OCI-LY7 (cell line): ENCODE measurements around the gene MAG. TPM values are rescaled to one million over a fixed set of nuclear protein-coding genes. Genes with fewer than 3 reads are reported as not detected.

Source experiments
- BruUV-seq: library from RNA; stranded (reverse); fragments of 400-500 nt; replicated peaks from 2 replicates; lab custom pipeline; 2021; lab: Mats Ljungman, UMichigan
- CTCF ChIA-PET: fragments of 300-600 bp; sonication (Branson Sonifier 250); formaldehyde crosslinking; loops from one replicate; lab custom pipeline; 2022; ENCODE audit warnings: antibody characterized with exemption; ENCODE audit not compliant: unreplicated experiment; lab: Charles Lee
- POLR2A ChIA-PET: fragments of 300-600 bp; sonication (Branson Sonifier 250); formaldehyde crosslinking; loops from one replicate; lab custom pipeline; 2022; ENCODE audit warnings: antibody characterized with exemption; lab: Charles Lee
- DNase-seq: peaks from one replicate; pipeline ENCODE4 v3.0.0-alpha.2; 2015; ENCODE audit warnings: low spot score
- H2AFZ ChIP-seq: fragments of 200-600 bp; sonication (generic), shearing (Covaris generic); 2 replicates; pipeline ENCODE4 v1.6.1; 2014; ENCODE audit warnings: mild to moderate bottlenecking, antibody characterized with exemption, low read length, moderate library complexity
- H3K27ac ChIP-seq: fragments of 200-600 bp; sonication (generic); 2 replicates; pipeline ENCODE4 v1.5.1; 2014; ENCODE audit warnings: mixed run types, low read depth, mild to moderate bottlenecking, moderate library complexity, low read length, inconsistent platforms; ENCODE audit not compliant: poor library complexity, severe bottlenecking
- H3K36me3 ChIP-seq: fragments of 200-600 bp; sonication (generic); 2 replicates; pipeline ENCODE4 v1.6.1; 2014; ENCODE audit warnings: mild to moderate bottlenecking, antibody characterized with exemption, low read length, moderate library complexity, mixed read lengths; ENCODE audit not compliant: insufficient read depth
- H3K4me1 ChIP-seq: fragments of 200-600 bp; sonication (generic); 2 replicates; pipeline ENCODE4 v1.5.1; 2014; ENCODE audit warnings: mild to moderate bottlenecking, low read length; ENCODE audit not compliant: insufficient read depth, poor library complexity, severe bottlenecking
- H3K4me2 ChIP-seq: fragments of 200-600 bp; sonication (generic); 2 replicates; pipeline ENCODE4 v1.6.1; 2014; ENCODE audit warnings: mild to moderate bottlenecking, low read length
- H3K4me3 ChIP-seq: fragments of 200-600 bp; sonication (generic); 2 replicates; pipeline ENCODE4 v1.5.1; 2014; ENCODE audit warnings: mild to moderate bottlenecking, low read depth, low read length; ENCODE audit not compliant: poor library complexity, severe bottlenecking
- H3K79me2 ChIP-seq: fragments of 200-600 bp; sonication (generic); 2 replicates; pipeline ENCODE4 v1.6.1; 2016; ENCODE audit warnings: low read depth, mild to moderate bottlenecking, low read length, moderate library complexity, mixed read lengths; ENCODE audit not compliant: insufficient read depth
- H3K9me2 ChIP-seq: fragments of 200-600 bp; sonication (generic); 2 replicates; pipeline ENCODE4 v1.6.1; 2016; ENCODE audit warnings: mild to moderate bottlenecking, low read length, mixed read lengths; ENCODE audit not compliant: insufficient read depth
- H3K9me3 ChIP-seq: fragments of 200-600 bp; sonication (generic); 2 replicates; pipeline ENCODE4 v1.6.1; 2014; ENCODE audit warnings: mild to moderate bottlenecking, mixed run types, low read length, mixed read lengths
- H4K20me1 ChIP-seq: fragments of 200-600 bp; sonication (generic); 2 replicates; pipeline ENCODE4 v1.6.1; 2014; ENCODE audit warnings: mild to moderate bottlenecking, antibody characterized with exemption, low read length, moderate library complexity, mixed read lengths; ENCODE audit not compliant: insufficient read depth
- CTCF ChIP-seq: fragments of 200-600 bp; sonication (generic); conservative IDR thresholded peaks from 2 replicates; pipeline ENCODE4 v1.5.1; 2014; ENCODE audit warnings: mild to moderate bottlenecking, antibody characterized with exemption, low read length, moderate library complexity, mixed read lengths
- EZH2phosphoT487 ChIP-seq: fragments of 200-600 bp; sonication (generic); IDR thresholded peaks from 2 replicates; pipeline ENCODE4 v1.6.1; 2018; ENCODE audit warnings: low read depth, borderline replicate concordance, mild to moderate bottlenecking, mixed run types, antibody characterized with exemption, low read length, moderate library complexity, mixed read lengths
- intact Hi-C: fragments of 100-400 bp; cut with micrococcal nuclease; formaldehyde crosslinking; loops from one replicate; pipeline ENCODE4 v1.10.0; 2022; ENCODE audit not compliant: unreplicated experiment
- total RNA-seq, 2 experiments: library from RNA; depleted of rRNA in 1 of 2; stranded (reverse); fragments of >200 nt in 1 of 2; shearing (Covaris generic) in 1 of 2; gene quantifications; 2 replicates each; pipeline ENCODE4 v1.2.3, GENCODE V29; 2014 to 2022

MAG gene
- total RNA-seq, 2 experiments from 2014 or later = 4.6 to 10.1 TPM

GRCh38 chr19:35269438-35270117, 22.4 kb upstream of the MAG start:
- Histone ChIP-seq H3K4me2 (peak overlapping the region; percentile 65), H3K27ac (peak overlapping the region; percentile 61), H3K79me2 (peaks cover 9% of the 10 kb centered on the region; the same call in 1 of the 2 replicates), H3K4me3 (peak overlapping the region; percentile 75), H4K20me1 (no peaks in the 10 kb centered on the region), H3K9me3 (no peaks in the 10 kb centered on the region), H3K36me3 (peaks cover 73% of the 10 kb centered on the region), H2AFZ (no peak overlapping the region), H3K4me1 (peaks cover 43% of the 10 kb centered on the region), H3K9me2 (no peaks in the 10 kb centered on the region)
- POLR2A ChIA-PET = no interaction called here
- CTCF ChIA-PET = no interaction called here
- TF ChIP-seq CTCF (peak; percentile 73), EZH2phosphoT487 (no peak)
- intact Hi-C loops = loop anchor here (1.0 to 5.0 kb wide), 5 partner anchors 27 to 199 kb away; partner anchors contain the start of genes FFAR1 and FXYD7
- DNase-seq = peak; percentile 90
- BruUV-seq = no TSS peak

GRCh38 chr19:35270381-35270811, 21.6 kb upstream of the MAG start:
- H4K20me1 ChIP-seq = no peaks in the 10 kb centered on the region
- no peaks in the 10 kb centered on the region for H3K9me3 ChIP-seq
- H2AFZ ChIP-seq = no peak overlapping the region
- no peak overlapping the region for H3K27ac ChIP-seq
- peaks cover 9% of the 10 kb centered on the region; the same call in 1 of the 2 replicates for H3K79me2 ChIP-seq
- H3K4me2 ChIP-seq = peak overlapping the region; percentile 62
- CTCF ChIA-PET = no interaction called here
- H3K4me1 ChIP-seq = peaks cover 35% of the 10 kb centered on the region
- intact Hi-C loops = no loop called here
- POLR2A ChIA-PET = no interaction called here
- no peaks in the 10 kb centered on the region for H3K9me2 ChIP-seq
- TF ChIP-seq CTCF = no peak
- no peak for TF ChIP-seq EZH2phosphoT487
- DNase-seq = no peak
- H3K36me3 ChIP-seq = peaks cover 72% of the 10 kb centered on the region
- H3K4me3 ChIP-seq = peak overlapping the region; percentile 75
- BruUV-seq = TSS peak; percentile 39

- Histone ChIP-seq H3K9me3 (no peaks in the 10 kb centered on the region), H3K27ac (no peak overlapping the region), H3K4me1 (peaks cover 23% of the 10 kb centered on the region), H3K4me3 (no peak overlapping the region), H2AFZ (no peak overlapping the region), H3K79me2 (peaks cover 9% of the 10 kb centered on the region; the same call in 1 of the 2 replicates), H3K9me2 (no peaks in the 10 kb centered on the region), H3K4me2 (no peak overlapping the region), H3K36me3 (peaks cover 69% of the 10 kb centered on the region), H4K20me1 (no peaks in the 10 kb centered on the region)
- POLR2A ChIA-PET = no interaction called here
- CTCF ChIA-PET = no interaction called here
- no TSS peak for BruUV-seq
- intact Hi-C loops = no loop called here
- DNase-seq = no peak
- TF ChIP-seq EZH2phosphoT487 = no peak
- TF ChIP-seq CTCF = no peak
Measured at GRCh38 chr19:35271546-35271945, 20.4 kb upstream of the MAG start.
